DOHH2 (cell line): ENCODE measurements around the gene OCLN.
"Not testable (repeated sequence)": the region's sequence is repeated elsewhere in the genome, so short reads cannot be mapped to it uniquely, and the experiment has no call there.

Experiments used
- H3F3A ChIP-seq: fragments of 200-600 bp; sonication (generic), shearing (Covaris generic); 2 replicates; pipeline ENCODE4 v1.6.0; 2016; ENCODE audit warnings: antibody characterized with exemption, mild to moderate bottlenecking; ENCODE audit not compliant: control insufficient read depth, insufficient read depth
- H3K27ac ChIP-seq: fragments of 200-600 bp; sonication (generic); 2 replicates; pipeline ENCODE4 v1.5.1; 2014; ENCODE audit warnings: low read depth, mild to moderate bottlenecking, low read length, moderate library complexity
- H3K27me3 ChIP-seq: fragments of 200-600 bp; sonication (generic); 2 replicates; pipeline ENCODE4 v1.6.1; 2014; ENCODE audit warnings: mild to moderate bottlenecking, low read length, mixed read lengths; ENCODE audit not compliant: control insufficient read depth
- H3K36me3 ChIP-seq: fragments of 200-600 bp; sonication (generic); 2 replicates; pipeline ENCODE4 v1.6.1; 2014; ENCODE audit warnings: mild to moderate bottlenecking, low read length, moderate library complexity, mixed read lengths; ENCODE audit not compliant: control insufficient read depth
- H3K4me1 ChIP-seq: fragments of 200-600 bp; sonication (generic); 2 replicates; pipeline ENCODE4 v1.6.1; 2014; ENCODE audit warnings: mild to moderate bottlenecking, low read length, mixed read lengths; ENCODE audit not compliant: control insufficient read depth
- H3K4me2 ChIP-seq: fragments of 200-600 bp; sonication (generic); 2 replicates; pipeline ENCODE4 v1.6.0; 2014; ENCODE audit warnings: mild to moderate bottlenecking, low read length, moderate library complexity
- H3K4me3 ChIP-seq: fragments of 200-600 bp; sonication (generic); 2 replicates; pipeline ENCODE4 v1.5.1; 2014; ENCODE audit warnings: mild to moderate bottlenecking, low read length, mixed read lengths
- H3K79me2 ChIP-seq: fragments of 200-600 bp; sonication (generic); 2 replicates; pipeline ENCODE4 v1.6.1; 2014; ENCODE audit warnings: mild to moderate bottlenecking, low read length, mixed read lengths; ENCODE audit not compliant: control insufficient read depth
- H3K9me2 ChIP-seq: fragments of 200-600 bp; sonication (generic); replicated peaks from 2 replicates; pipeline ENCODE4 v1.6.1; 2014; ENCODE audit warnings: mild to moderate bottlenecking, low read length, mixed read lengths; ENCODE audit not compliant: control insufficient read depth
- H3K9me3 ChIP-seq: fragments of 200-600 bp; sonication (generic); 2 replicates; pipeline ENCODE4 v1.6.1; 2014; ENCODE audit warnings: antibody characterized with exemption, low read length, mixed read lengths; ENCODE audit not compliant: control insufficient read depth, insufficient read depth
- H4K20me1 ChIP-seq: fragments of 200-600 bp; sonication (generic); 2 replicates; pipeline ENCODE4 v1.6.0; 2014; ENCODE audit warnings: low read depth, mild to moderate bottlenecking, antibody characterized with exemption, low read length, moderate library complexity; ENCODE audit not compliant: control insufficient read depth, insufficient read depth
- EZH2phosphoT487 ChIP-seq: fragments of 200-600 bp; sonication (generic); IDR thresholded peaks from 2 replicates; pipeline ENCODE4 v1.6.1; 2017; ENCODE audit warnings: borderline replicate concordance, mild to moderate bottlenecking, antibody characterized with exemption, low read length, moderate library complexity, mixed read lengths
- TF ChIP-seq, protein P1 (sequence below): fragments of 200-600 bp; sonication (generic); IDR thresholded peaks from one replicate; pipeline ENCODE4 v1.5.1; 2014; ENCODE audit warnings: antibody characterized with exemption, mild to moderate bottlenecking, low read depth, low read length; ENCODE audit not compliant: poor library complexity, severe bottlenecking

The OCLN gene

DNA sequence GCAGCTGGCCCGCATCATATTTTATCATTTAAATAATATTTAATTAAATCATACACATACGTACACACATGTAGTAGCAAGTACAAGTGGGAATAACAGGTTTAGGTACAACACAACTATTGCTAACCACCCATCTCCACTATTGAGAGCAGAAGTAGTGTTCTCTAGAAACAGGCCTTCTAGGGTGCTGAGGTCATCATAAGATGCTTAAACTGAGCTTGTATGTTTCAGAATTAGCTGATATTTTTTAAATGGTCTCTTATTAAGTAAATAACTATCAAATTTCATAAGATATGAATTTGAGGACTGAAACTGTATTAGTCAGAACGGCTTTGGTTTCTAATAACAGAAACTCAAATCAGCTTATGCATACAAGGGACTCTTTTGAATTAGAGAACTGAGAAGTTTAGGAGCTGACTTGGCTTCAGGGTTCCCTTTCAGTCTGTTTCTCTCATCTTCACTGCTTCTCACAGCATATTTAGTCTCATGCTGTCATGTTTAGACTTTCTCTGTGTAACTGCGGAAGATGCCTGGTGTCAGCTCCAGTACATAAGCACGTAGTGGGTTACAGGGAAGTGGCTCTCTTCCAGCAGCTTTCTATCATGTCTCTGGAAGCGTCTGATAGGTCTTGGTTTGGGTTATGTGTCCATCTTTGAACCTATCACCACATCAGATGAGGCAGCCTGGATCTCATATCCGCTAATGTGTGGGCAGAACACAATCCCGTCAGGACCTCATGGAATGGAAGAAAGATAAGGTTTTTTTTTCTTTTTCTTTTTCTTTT lies 25.0 kb upstream of the OCLN start:
- TF ChIP-seq EZH2phosphoT487, result no peak
- TF ChIP-seq, protein P1, sequence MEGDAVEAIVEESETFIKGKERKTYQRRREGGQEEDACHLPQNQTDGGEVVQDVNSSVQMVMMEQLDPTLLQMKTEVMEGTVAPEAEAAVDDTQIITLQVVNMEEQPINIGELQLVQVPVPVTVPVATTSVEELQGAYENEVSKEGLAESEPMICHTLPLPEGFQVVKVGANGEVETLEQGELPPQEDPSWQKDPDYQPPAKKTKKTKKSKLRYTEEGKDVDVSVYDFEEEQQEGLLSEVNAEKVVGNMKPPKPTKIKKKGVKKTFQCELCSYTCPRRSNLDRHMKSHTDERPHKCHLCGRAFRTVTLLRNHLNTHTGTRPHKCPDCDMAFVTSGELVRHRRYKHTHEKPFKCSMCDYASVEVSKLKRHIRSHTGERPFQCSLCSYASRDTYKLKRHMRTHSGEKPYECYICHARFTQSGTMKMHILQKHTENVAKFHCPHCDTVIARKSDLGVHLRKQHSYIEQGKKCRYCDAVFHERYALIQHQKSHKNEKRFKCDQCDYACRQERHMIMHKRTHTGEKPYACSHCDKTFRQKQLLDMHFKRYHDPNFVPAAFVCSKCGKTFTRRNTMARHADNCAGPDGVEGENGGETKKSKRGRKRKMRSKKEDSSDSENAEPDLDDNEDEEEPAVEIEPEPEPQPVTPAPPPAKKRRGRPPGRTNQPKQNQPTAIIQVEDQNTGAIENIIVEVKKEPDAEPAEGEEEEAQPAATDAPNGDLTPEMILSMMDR, result no peak

DNA sequence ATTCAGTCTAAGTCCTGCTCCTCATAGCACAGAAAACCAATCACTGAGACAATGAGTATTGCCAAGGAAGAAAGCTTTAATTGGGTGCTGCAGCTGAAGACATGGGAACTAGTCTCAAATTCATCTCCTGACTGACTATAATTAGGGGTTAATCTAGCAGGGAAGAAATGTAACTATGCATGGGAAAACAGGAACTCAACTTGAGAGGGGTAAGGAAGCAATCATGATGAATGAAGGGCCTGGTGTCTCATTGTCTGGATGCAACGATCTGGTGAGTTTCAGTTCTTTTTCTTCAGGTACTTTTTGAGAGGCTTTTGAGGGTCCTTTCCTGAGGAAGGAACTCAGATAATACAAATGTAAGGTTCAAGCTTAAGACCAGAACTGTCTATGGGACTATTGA lies 24.0 kb upstream of the OCLN start:
- H3K9me2 ChIP-seq, result no peaks in the 10 kb centered on the region
- no peaks in the 10 kb centered on the region for H3K4me1 ChIP-seq
- no peak overlapping the region for H3K4me2 ChIP-seq
- TF ChIP-seq EZH2phosphoT487, result no peak
- TF ChIP-seq, protein P1, result no peak
- H3K9me3 ChIP-seq, result no peaks in the 10 kb centered on the region
- no peaks in the 10 kb centered on the region for H4K20me1 ChIP-seq
- H3K36me3 ChIP-seq, result no peaks in the 10 kb centered on the region
- no peaks in the 10 kb centered on the region for H3F3A ChIP-seq
- no peaks in the 10 kb centered on the region for H3K79me2 ChIP-seq
- H3K4me3 ChIP-seq, result no peak overlapping the region
- H3K27me3 ChIP-seq, result no peaks in the 10 kb centered on the region
- no peak overlapping the region for H3K27ac ChIP-seq

More for the DNA sequence above, 25.0 kb upstream of the OCLN start:
- Histone ChIP-seq H3K4me2 (no peak overlapping the region), H3F3A (no peaks in the 10 kb centered on the region), H3K9me2 (no peaks in the 10 kb centered on the region), H3K27ac (no peak overlapping the region), H4K20me1 (no peaks in the 10 kb centered on the region), H3K9me3 (no peaks in the 10 kb centered on the region), H3K27me3 (no peaks in the 10 kb centered on the region), H3K79me2 (no peaks in the 10 kb centered on the region), H3K4me3 (no peak overlapping the region), H3K36me3 (no peaks in the 10 kb centered on the region), H3K4me1 (no peaks in the 10 kb centered on the region)

DNA sequence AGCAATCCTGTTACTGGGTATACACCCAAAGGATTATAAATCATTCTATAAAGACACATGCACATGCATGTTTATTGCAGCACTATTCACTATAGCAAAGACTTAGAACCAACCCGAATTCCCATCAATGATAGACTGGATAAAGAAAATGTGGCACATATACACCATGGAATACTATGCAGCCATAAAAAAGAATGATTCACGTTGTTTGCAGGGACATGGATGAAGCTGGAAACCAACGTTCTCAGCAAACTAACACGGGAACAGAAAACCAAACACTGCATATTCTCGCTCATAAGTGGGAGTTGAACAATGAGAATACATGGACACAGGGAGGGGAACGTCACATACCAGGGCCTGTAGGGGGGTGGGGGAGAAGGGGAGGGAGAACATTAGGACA lies 21.1 kb upstream of the OCLN start:
- H3K79me2 ChIP-seq, H3K27me3 ChIP-seq, H3F3A ChIP-seq, H3K4me2 ChIP-seq, H3K36me3 ChIP-seq, H3K4me3 ChIP-seq, H3K4me1 ChIP-seq, H3K9me3 ChIP-seq, H4K20me1 ChIP-seq, H3K9me2 ChIP-seq, H3K27ac ChIP-seq: not testable (repeated sequence)

DNA sequence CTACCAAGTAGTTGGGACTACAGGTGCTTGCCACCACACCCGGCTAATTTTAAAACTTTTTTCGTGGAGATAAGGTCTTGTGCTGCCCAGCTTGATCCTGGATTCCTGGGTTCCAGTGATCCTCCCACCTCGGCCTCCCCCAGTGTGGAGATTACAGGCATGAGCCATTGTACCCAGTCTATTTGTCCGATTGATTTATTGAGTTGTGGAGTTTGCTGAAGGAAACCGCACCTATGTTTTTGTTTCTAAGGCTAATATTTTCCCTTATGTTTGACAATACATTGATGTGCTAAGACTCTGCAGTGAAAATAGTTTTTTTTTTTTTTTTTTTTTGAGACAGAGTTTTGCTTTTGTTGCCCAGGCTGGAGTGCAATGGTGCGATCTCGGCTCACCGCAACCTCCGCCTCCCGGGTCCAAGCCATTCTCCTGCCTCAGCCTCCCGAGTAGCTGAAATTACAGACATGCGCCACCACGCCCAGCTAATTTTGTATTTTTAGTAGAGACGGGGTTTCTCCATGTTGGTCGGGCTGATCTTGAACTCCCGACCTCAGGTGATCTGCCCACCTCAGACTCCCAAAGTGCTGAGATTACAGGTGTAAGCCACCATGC lies 20.0 kb upstream of the OCLN start:
- H3K27ac ChIP-seq, H3K9me2 ChIP-seq, H4K20me1 ChIP-seq, H3K9me3 ChIP-seq, H3K27me3 ChIP-seq, H3K79me2 ChIP-seq, H3F3A ChIP-seq, H3K4me3 ChIP-seq, H3K36me3 ChIP-seq, H3K4me1 ChIP-seq, H3K4me2 ChIP-seq: not testable (repeated sequence)
